ENCODE data around the gene TAF4. TPM values are rescaled to one million over a fixed set of nuclear protein-coding genes. Genes with fewer than 3 reads are reported as not detected.

TAF4 gene
- total RNA-seq, 1 donor from 2014 or later, result 11.5 TPM

DNA sequence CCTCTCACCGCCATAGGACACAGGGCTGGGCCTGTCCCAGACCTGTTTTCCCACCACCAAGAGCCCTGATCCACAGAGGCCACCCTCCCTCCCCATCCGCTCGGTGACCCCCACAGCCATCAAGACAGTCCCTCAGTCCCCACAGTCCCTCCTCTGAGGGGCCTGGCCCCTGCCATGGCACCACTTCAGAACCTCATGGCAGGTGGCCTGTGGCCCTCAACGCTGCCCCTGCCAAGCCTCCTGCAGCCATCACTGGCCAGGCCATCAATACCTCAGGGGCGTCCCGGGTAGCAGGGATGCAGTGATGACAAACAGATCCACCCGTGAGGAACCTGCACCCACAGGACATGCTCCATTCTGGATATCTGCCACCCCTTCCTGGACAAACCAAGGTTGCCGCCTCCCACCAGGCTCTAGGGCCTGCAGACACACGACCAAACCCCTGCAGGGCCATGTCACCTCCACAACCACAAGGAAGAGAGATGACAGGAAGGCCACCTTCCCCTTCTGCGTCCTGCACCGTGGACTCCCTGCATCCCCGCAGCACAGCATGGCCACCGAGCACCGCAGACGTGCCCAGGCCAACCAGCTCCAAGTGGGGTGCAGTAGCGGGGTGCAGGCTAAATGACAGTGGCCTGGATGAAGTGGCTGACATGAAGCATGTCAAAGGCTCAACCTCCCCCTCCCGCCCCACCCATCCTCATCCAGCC, 14.0 kb downstream of the TAF4 start:
- Mint-ChIP-seq H3K36me3 (ENCODE audit: low read depth) (no peaks in the 10 kb centered on the region), H3K4me1 (ENCODE audit: low read depth) (peaks cover 4% of the 10 kb centered on the region), H3K9me3 (ENCODE audit: low read depth) (no peaks in the 10 kb centered on the region), H3K27me3 (ENCODE audit: low read depth) (no peaks in the 10 kb centered on the region), H3K4me3 (ENCODE audit: unreplicated experiment) (no peak overlapping the region), H3K27ac (ENCODE audit: unreplicated experiment) (no peak overlapping the region)
- TF ChIP-seq, protein P1, sequence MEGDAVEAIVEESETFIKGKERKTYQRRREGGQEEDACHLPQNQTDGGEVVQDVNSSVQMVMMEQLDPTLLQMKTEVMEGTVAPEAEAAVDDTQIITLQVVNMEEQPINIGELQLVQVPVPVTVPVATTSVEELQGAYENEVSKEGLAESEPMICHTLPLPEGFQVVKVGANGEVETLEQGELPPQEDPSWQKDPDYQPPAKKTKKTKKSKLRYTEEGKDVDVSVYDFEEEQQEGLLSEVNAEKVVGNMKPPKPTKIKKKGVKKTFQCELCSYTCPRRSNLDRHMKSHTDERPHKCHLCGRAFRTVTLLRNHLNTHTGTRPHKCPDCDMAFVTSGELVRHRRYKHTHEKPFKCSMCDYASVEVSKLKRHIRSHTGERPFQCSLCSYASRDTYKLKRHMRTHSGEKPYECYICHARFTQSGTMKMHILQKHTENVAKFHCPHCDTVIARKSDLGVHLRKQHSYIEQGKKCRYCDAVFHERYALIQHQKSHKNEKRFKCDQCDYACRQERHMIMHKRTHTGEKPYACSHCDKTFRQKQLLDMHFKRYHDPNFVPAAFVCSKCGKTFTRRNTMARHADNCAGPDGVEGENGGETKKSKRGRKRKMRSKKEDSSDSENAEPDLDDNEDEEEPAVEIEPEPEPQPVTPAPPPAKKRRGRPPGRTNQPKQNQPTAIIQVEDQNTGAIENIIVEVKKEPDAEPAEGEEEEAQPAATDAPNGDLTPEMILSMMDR (IDR thresholded peaks at IDR 0.05), result no peak
- DNase-seq (ENCODE audit: low spot score), result peak; percentile 64

DNA sequence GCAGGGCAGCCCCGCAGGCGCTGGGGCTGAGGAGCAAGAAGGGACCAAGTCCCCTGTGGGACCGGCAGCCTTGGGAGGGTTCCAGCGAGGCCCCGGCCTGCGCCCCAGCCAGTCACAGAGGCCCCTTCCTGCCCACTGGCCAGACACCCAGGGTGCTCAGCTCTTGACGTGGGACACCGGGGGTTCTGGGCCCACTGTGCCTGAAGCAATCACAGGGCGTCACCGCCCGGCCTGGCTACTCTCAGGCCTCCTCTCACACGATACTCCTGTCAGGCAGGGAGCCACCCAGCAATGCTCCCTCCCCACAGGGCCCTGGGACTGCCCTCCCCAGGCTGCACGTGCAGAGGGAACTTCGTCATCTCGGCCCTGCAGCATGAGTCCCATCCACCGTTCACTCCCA, 14.5 kb downstream of the TAF4 start:
- H3K9me3 Mint-ChIP-seq (ENCODE audit: low read depth), result no peaks in the 10 kb centered on the region
- no peaks in the 10 kb centered on the region for H3K27me3 Mint-ChIP-seq (ENCODE audit: low read depth)

DNA sequence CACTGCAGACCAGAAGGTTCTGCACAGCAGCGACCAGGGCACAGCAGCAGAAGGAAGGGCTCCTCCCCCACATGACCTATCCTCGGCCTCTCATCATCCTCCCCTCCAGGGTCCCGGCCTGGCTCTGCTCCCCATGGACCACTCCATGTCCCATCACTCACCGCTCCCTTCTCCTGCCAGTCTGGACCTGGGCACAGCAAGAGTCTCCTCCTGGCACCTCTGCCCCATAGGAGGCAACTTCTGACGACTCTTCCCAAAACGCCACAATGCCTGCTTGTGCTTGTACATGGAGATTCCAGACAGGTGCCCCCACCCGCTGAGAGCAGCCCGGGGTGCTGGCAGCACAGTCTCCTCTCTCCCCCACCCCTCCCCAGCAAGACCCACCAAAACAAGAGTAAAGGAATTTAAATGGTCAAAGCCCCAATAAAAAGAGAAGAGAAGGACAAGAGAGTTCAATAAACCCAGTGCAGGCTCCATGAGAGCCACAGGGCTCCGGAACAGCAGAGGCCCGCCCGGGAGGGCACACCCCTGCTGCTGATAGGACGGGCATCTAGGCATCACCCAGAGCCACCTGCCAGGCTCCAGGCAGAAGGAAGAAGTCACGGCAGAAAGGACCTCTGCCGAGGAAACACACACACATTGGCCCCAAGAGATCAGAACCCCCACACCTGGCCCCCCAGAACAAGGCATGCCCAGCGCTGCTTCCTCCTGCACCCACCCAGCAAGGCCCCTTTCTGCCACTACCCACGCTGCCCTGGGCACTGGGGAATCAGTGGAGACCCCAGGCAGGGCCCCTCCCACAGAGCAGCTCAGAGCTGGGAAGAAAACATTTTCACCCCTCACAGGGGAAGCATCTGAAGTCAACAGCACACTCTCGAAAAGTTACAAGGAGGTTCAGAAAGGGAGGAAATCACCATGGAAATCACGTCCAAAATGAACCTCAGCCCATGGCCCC, 15.2 kb downstream of the TAF4 start:
- Mint-ChIP-seq H3K4me3 (ENCODE audit: unreplicated experiment) (no peak overlapping the region), H3K9me3 (ENCODE audit: low read depth) (no peaks in the 10 kb centered on the region), H3K27me3 (ENCODE audit: low read depth) (no peaks in the 10 kb centered on the region), H3K4me1 (ENCODE audit: low read depth) (peaks cover 4% of the 10 kb centered on the region), H3K27ac (ENCODE audit: unreplicated experiment) (no peak overlapping the region), H3K36me3 (ENCODE audit: low read depth) (no peaks in the 10 kb centered on the region)
- peak; percentile 71 for DNase-seq (ENCODE audit: low spot score)
- TF ChIP-seq, protein P1 (IDR thresholded peaks at IDR 0.05), result no peak

More for the DNA sequence above, 14.5 kb downstream of the TAF4 start:
- Mint-ChIP-seq H3K4me3 (ENCODE audit: unreplicated experiment) (no peak overlapping the region), H3K4me1 (ENCODE audit: low read depth) (peaks cover 4% of the 10 kb centered on the region), H3K36me3 (ENCODE audit: low read depth) (no peaks in the 10 kb centered on the region), H3K27ac (ENCODE audit: unreplicated experiment) (no peak overlapping the region)
- peak; percentile 86 for DNase-seq (ENCODE audit: low spot score)
- TF ChIP-seq, protein P1 (IDR thresholded peaks at IDR 0.05), result no peak

DNA sequence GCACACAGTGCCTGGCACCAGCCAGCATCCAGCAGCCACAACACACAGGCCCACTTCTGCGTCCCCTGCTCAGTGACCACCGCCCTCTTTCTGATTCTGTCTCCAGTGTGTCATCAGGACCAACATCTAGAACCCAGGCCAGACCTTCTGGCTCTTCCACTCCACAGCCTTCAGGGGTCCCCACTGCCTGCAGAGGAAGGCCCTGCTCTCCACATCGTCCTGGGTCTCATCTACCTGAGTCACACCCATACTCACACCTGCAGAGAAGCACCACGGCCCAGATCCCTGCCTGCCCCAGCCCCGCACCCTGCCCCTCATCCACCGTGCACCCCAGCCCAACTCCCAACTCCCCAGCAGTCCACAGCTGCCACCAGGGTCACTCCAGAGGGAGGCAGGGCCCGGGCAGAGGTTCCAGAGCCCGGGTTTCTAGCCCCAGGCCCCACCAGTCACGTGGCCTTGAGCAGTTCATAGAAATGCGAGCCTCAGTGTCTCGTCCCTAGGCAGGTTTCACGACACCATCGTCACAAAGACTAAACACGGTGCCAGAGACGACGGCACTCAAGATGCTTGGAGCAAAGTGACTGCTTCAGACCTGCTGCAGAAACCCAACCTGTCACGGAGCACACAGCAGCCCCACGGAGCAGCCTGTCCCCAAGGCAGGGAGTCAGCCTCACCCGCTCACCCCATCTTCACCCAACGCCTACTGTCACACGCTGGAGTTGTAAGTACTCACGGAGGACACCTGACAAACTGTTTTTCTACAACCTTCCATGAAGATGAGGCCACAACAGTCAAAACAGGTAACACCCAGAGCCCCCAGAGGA, 16.1 kb downstream of the TAF4 start:
- peak; percentile 77 for DNase-seq (ENCODE audit: low spot score)
- Mint-ChIP-seq H3K36me3 (ENCODE audit: low read depth) (no peaks in the 10 kb centered on the region), H3K27me3 (ENCODE audit: low read depth) (no peaks in the 10 kb centered on the region), H3K4me3 (ENCODE audit: unreplicated experiment) (no peak overlapping the region), H3K4me1 (ENCODE audit: low read depth) (peaks cover 8% of the 10 kb centered on the region), H3K9me3 (ENCODE audit: low read depth) (no peaks in the 10 kb centered on the region), H3K27ac (ENCODE audit: unreplicated experiment) (no peak overlapping the region)
- TF ChIP-seq, protein P1 (IDR thresholded peaks at IDR 0.05), result no peak

Data from chondrocyte (in vitro differentiated cells).